Measurements from ENCODE around the gene CARD9.

- TF ChIP-seq, protein P1, sequence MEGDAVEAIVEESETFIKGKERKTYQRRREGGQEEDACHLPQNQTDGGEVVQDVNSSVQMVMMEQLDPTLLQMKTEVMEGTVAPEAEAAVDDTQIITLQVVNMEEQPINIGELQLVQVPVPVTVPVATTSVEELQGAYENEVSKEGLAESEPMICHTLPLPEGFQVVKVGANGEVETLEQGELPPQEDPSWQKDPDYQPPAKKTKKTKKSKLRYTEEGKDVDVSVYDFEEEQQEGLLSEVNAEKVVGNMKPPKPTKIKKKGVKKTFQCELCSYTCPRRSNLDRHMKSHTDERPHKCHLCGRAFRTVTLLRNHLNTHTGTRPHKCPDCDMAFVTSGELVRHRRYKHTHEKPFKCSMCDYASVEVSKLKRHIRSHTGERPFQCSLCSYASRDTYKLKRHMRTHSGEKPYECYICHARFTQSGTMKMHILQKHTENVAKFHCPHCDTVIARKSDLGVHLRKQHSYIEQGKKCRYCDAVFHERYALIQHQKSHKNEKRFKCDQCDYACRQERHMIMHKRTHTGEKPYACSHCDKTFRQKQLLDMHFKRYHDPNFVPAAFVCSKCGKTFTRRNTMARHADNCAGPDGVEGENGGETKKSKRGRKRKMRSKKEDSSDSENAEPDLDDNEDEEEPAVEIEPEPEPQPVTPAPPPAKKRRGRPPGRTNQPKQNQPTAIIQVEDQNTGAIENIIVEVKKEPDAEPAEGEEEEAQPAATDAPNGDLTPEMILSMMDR (IDR thresholded peaks at IDR 0.05 in 8 of 11, conservative IDR thresholded peaks at IDR 0.05 in 3 of 11): peak; percentile 60 to 98 (median 97)
- TF ChIP-seq POLR2A (IDR thresholded peaks at IDR 0.05): peak in 1 of 3 donors; percentile 38
Measured at GRCh38 chr9:136400038-136400834, 26.8 kb upstream of the CARD9 start, which contains the start of gene SNAPC4.
